ENCODE results near the gene ENTPD8. TPM values are rescaled to one million over a fixed set of nuclear protein-coding genes. Genes with fewer than 3 reads are reported as not detected.

Gene ENTPD8
- total and polyA plus RNA-seq, 2 of the 13 experiments (the other 11 are each of a cell fraction or from before 2014, with no cell fraction given): 0.26 to 0.44 TPM

GRCh38 chr9:137406085-137406760 is 34.9 kb downstream of the ENTPD8 start:
- H2AFZ ChIP-seq (ENCODE audit: low read length): no peak overlapping the region
- no TSS peak for BruUV-seq (replicated peaks)
- ChIA-PET CTCF (ENCODE audit: low intra/inter-chr PET ratio, low total read pairs) (interaction anchor here (1.2 to 1.3 kb wide), 2 partner anchors 111 to 119 kb away, joined by 3 to 7 read pairs; no protein-coding TSS in a partner anchor), POLR2A (no interaction called here)
- H3K4me1 ChIP-seq (ENCODE audit: insufficient read depth, low read length): peaks cover 13% of the 10 kb centered on the region
- no peaks in the 10 kb centered on the region for H3K9me3 ChIP-seq (ENCODE audit: low read length)
- H3K27me3 ChIP-seq (ENCODE audit: control insufficient read depth in 1 of 2, insufficient read depth in 2 of 2, low read length in 2 of 2): no peaks in the 10 kb centered on the region
- FAIRE-seq (no peak), DNase-seq (ENCODE audit: low spot score) (no peak), ATAC-seq (peak; percentile 12)
- in situ Hi-C loops (cut with HindIII; ENCODE audit: extremely low pct_ligation_motif_present, low pct_unique_long_range_greater_than_20kb): loop anchor here (5.0 kb wide), 1 partner anchor 114 kb away; no protein-coding TSS in a partner anchor
- H3K79me2 ChIP-seq (ENCODE audit: insufficient read depth, low read length): no peaks in the 10 kb centered on the region
- WGBS (ENCODE audit: low lambda C conversion rate): 35% methylated on average over 9 of the region's 20 CpGs
- intact Hi-C loops (cut with micrococcal nuclease; ENCODE audit: unreplicated experiment): loop anchor here (10.0 kb wide), 1 partner anchor 101 kb away; the partner anchor contains the start of gene NRARP
- no peaks in the 10 kb centered on the region for H3K36me3 ChIP-seq (replicated peaks in 1 of 2; ENCODE audit: control insufficient read depth in 1 of 2, insufficient read depth in 2 of 2, low read length in 2 of 2)
- H3K9ac ChIP-seq (ENCODE audit: insufficient read depth, low read depth, low read length): 0 out of 2 replicates have a peak overlapping the region, but pooled peaks have one; percentile 31
- peak overlapping the region; percentile 50 to 69 (median 57) for H3K4me3 ChIP-seq (replicated peaks in 1 of 3; ENCODE audit: insufficient read depth in 1 of 3, low read depth in 2 of 3, low read length in 3 of 3)
- no peaks in the 10 kb centered on the region for H4K20me1 ChIP-seq (ENCODE audit: insufficient read depth, low read length)
- peak overlapping the region; percentile 78 for H3K4me2 ChIP-seq (ENCODE audit: low read depth, low read length)
- no peak overlapping the region for H3K27ac ChIP-seq (ENCODE audit: extremely low read length, insufficient read depth, low read length)
- 0 out of 2 replicates have a peak, but pooled peaks have one; percentile 22 for TF ChIP-seq DMAP1 (CRISPR knock-in tag; IDR thresholded peaks at IDR 0.05)
- TF ChIP-seq TOPORS (CRISPR knock-in tag; IDR thresholded peaks at IDR 0.05): no peak
- no peak for TF ChIP-seq SMYD3 (CRISPR knock-in tag; IDR thresholded peaks at IDR 0.05)
- TF ChIP-seq ZNF644 (CRISPR knock-in tag; IDR thresholded peaks at IDR 0.05; ENCODE audit: low read depth): no peak
- TF ChIP-seq YY1 (IDR thresholded peaks at IDR 0.05; ENCODE audit: insufficient read depth, insufficient replicate concordance, low read depth, low read length): no peak
- TF ChIP-seq, protein P1, sequence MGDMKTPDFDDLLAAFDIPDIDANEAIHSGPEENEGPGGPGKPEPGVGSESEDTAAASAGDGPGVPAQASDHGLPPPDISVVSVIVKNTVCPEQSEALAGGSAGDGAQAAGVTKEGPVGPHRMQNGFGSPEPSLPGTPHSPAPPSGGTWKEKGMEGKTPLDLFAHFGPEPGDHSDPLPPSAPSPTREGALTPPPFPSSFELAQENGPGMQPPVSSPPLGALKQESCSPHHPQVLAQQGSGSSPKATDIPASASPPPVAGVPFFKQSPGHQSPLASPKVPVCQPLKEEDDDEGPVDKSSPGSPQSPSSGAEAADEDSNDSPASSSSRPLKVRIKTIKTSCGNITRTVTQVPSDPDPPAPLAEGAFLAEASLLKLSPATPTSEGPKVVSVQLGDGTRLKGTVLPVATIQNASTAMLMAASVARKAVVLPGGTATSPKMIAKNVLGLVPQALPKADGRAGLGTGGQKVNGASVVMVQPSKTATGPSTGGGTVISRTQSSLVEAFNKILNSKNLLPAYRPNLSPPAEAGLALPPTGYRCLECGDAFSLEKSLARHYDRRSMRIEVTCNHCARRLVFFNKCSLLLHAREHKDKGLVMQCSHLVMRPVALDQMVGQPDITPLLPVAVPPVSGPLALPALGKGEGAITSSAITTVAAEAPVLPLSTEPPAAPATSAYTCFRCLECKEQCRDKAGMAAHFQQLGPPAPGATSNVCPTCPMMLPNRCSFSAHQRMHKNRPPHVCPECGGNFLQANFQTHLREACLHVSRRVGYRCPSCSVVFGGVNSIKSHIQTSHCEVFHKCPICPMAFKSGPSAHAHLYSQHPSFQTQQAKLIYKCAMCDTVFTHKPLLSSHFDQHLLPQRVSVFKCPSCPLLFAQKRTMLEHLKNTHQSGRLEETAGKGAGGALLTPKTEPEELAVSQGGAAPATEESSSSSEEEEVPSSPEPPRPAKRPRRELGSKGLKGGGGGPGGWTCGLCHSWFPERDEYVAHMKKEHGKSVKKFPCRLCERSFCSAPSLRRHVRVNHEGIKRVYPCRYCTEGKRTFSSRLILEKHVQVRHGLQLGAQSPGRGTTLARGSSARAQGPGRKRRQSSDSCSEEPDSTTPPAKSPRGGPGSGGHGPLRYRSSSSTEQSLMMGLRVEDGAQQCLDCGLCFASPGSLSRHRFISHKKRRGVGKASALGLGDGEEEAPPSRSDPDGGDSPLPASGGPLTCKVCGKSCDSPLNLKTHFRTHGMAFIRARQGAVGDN (CRISPR knock-in tag; IDR thresholded peaks at IDR 0.05): 0 out of 2 replicates have a peak, but pooled peaks have one; percentile 15
- TF ChIP-seq, protein P2, sequence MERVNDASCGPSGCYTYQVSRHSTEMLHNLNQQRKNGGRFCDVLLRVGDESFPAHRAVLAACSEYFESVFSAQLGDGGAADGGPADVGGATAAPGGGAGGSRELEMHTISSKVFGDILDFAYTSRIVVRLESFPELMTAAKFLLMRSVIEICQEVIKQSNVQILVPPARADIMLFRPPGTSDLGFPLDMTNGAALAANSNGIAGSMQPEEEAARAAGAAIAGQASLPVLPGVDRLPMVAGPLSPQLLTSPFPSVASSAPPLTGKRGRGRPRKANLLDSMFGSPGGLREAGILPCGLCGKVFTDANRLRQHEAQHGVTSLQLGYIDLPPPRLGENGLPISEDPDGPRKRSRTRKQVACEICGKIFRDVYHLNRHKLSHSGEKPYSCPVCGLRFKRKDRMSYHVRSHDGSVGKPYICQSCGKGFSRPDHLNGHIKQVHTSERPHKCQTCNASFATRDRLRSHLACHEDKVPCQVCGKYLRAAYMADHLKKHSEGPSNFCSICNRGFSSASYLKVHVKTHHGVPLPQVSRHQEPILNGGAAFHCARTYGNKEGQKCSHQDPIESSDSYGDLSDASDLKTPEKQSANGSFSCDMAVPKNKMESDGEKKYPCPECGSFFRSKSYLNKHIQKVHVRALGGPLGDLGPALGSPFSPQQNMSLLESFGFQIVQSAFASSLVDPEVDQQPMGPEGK (CRISPR knock-in tag; IDR thresholded peaks at IDR 0.05): peak; percentile 81
- TF ChIP-seq NFIB (CRISPR knock-in tag; IDR thresholded peaks at IDR 0.05; ENCODE audit: borderline replicate concordance): no peak
- no peak for TF ChIP-seq ZNF557 (CRISPR knock-in tag; IDR thresholded peaks at IDR 0.05)
- TF ChIP-seq TGIF2 (CRISPR knock-in tag; IDR thresholded peaks at IDR 0.05): no peak
- TF ChIP-seq NFATC3 (CRISPR knock-in tag; IDR thresholded peaks at IDR 0.05): no peak
- no peak for TF ChIP-seq TBX3 (IDR thresholded peaks at IDR 0.05; ENCODE audit: borderline replicate concordance)
- TF ChIP-seq, protein P3, sequence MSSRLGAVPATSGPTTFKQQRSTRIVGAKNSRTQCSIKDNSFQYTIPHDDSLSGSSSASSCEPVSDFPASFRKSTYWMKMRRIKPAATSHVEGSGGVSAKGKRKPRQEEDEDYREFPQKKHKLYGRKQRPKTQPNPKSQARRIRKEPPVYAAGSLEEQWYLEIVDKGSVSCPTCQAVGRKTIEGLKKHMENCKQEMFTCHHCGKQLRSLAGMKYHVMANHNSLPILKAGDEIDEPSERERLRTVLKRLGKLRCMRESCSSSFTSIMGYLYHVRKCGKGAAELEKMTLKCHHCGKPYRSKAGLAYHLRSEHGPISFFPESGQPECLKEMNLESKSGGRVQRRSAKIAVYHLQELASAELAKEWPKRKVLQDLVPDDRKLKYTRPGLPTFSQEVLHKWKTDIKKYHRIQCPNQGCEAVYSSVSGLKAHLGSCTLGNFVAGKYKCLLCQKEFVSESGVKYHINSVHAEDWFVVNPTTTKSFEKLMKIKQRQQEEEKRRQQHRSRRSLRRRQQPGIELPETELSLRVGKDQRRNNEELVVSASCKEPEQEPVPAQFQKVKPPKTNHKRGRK (CRISPR knock-in tag; IDR thresholded peaks at IDR 0.05): peak; percentile 48; the same call in 1 of the 2 replicates
- no peak for TF ChIP-seq ZNF572 (CRISPR knock-in tag; IDR thresholded peaks at IDR 0.05)
- no peak for TF ChIP-seq IRF9 (CRISPR knock-in tag; IDR thresholded peaks at IDR 0.05; ENCODE audit: borderline replicate concordance)
